ENCODE measurements around the gene MRPL2.

DNA sequence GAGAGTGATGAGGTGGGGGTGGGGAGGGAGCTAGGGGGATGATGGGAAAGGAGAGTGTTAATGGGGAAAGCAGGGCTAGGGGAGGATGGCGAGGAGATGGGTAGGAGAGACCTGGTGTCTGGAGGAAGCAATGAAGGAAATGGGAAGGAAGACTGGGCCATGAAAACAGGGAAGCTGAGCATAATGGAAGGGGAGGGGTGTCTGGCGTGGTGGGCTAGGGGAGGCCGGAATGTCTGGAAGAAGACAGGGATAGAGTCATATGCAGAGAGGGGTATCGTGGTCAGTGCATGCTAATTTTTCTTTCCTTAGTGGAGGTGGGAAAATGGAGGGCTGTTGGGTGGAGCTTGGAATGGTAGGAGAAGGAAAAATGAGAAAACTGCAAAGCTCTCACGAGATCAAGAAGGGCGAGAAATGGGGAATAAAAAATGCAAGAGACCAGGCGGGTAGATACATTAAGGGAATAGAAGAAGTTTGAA, 44.8 kb downstream of the MRPL2 start:
- TF ChIP-seq GABPA (IDR thresholded peaks at IDR 0.05 in 1 of 2, conservative IDR thresholded peaks at IDR 0.05 in 1 of 2): no peak
- TF ChIP-seq, protein P1, sequence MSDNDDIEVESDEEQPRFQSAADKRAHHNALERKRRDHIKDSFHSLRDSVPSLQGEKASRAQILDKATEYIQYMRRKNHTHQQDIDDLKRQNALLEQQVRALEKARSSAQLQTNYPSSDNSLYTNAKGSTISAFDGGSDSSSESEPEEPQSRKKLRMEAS (IDR thresholded peaks at IDR 0.05): no peak
- TF ChIP-seq, protein P2, sequence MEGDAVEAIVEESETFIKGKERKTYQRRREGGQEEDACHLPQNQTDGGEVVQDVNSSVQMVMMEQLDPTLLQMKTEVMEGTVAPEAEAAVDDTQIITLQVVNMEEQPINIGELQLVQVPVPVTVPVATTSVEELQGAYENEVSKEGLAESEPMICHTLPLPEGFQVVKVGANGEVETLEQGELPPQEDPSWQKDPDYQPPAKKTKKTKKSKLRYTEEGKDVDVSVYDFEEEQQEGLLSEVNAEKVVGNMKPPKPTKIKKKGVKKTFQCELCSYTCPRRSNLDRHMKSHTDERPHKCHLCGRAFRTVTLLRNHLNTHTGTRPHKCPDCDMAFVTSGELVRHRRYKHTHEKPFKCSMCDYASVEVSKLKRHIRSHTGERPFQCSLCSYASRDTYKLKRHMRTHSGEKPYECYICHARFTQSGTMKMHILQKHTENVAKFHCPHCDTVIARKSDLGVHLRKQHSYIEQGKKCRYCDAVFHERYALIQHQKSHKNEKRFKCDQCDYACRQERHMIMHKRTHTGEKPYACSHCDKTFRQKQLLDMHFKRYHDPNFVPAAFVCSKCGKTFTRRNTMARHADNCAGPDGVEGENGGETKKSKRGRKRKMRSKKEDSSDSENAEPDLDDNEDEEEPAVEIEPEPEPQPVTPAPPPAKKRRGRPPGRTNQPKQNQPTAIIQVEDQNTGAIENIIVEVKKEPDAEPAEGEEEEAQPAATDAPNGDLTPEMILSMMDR (IDR thresholded peaks at IDR 0.05; ENCODE audit: low read depth, low read length, missing input control): no peak
- TF ChIP-seq SP1 (IDR thresholded peaks at IDR 0.05): no peak
- TF ChIP-seq YY1 (IDR thresholded peaks at IDR 0.05): no peak
- TF ChIP-seq TAF1 (conservative IDR thresholded peaks at IDR 0.05): no peak
- TF ChIP-seq RXRA (IDR thresholded peaks at IDR 0.05): no peak

All from liver (tissue), 3 donors.